ENCODE measurements around the gene DOCK2. TPM values are rescaled to one million over a fixed set of nuclear protein-coding genes. Genes with fewer than 3 reads are reported as not detected.

Gene DOCK2
- total RNA-seq, 1 experiment from 2014 or later = 3.3 TPM

- no peak for DNase-seq
- Histone ChIP-seq H3K36me3 (replicated peaks; ENCODE audit: control insufficient read depth, insufficient read depth, low read length) (no peaks in the 10 kb centered on the region), H3K4me3 (ENCODE audit: insufficient read depth, low read depth, low read length) (no peak overlapping the region), H3K27me3 (ENCODE audit: control insufficient read depth, insufficient read depth, low read length) (no peaks in the 10 kb centered on the region)
Measured at GRCh38 chr5:170095646-170096045, 458.6 kb downstream of the DOCK2 start.

GRCh38 chr5:170097934-170098333 is 460.9 kb downstream of the DOCK2 start:
- no peak overlapping the region for H3K4me3 ChIP-seq (ENCODE audit: insufficient read depth, low read depth, low read length)
- DNase-seq = no peak
- H3K36me3 ChIP-seq (replicated peaks; ENCODE audit: control insufficient read depth, insufficient read depth, low read length) = no peaks in the 10 kb centered on the region
- no peaks in the 10 kb centered on the region for H3K27me3 ChIP-seq (ENCODE audit: control insufficient read depth, insufficient read depth, low read length)

- Histone ChIP-seq H3K27me3 (ENCODE audit: control insufficient read depth, insufficient read depth, low read length) (no peaks in the 10 kb centered on the region), H3K36me3 (replicated peaks; ENCODE audit: control insufficient read depth, insufficient read depth, low read length) (no peaks in the 10 kb centered on the region), H3K4me3 (ENCODE audit: insufficient read depth, low read depth, low read length) (no peak overlapping the region)
- DNase-seq = peak; percentile 81
Measured at GRCh38 chr5:170100066-170100943, 463.2 kb downstream of the DOCK2 start.

- Histone ChIP-seq H3K36me3 (replicated peaks; ENCODE audit: control insufficient read depth, insufficient read depth, low read length) (no peaks in the 10 kb centered on the region), H3K4me3 (ENCODE audit: insufficient read depth, low read depth, low read length) (no peak overlapping the region), H3K27me3 (ENCODE audit: control insufficient read depth, insufficient read depth, low read length) (peaks cover 2% of the 10 kb centered on the region)
- DNase-seq = no peak
Measured at GRCh38 chr5:170103447-170103846, 466.4 kb downstream of the DOCK2 start.

GRCh38 chr5:170104299-170104698 is 467.2 kb downstream of the DOCK2 start:
- H3K27me3 ChIP-seq (ENCODE audit: control insufficient read depth, insufficient read depth, low read length) = peaks cover 2% of the 10 kb centered on the region
- DNase-seq = no peak
- H3K4me3 ChIP-seq (ENCODE audit: insufficient read depth, low read depth, low read length) = no peak overlapping the region
- H3K36me3 ChIP-seq (replicated peaks; ENCODE audit: control insufficient read depth, insufficient read depth, low read length) = no peaks in the 10 kb centered on the region

- Histone ChIP-seq H3K36me3 (replicated peaks; ENCODE audit: control insufficient read depth, insufficient read depth, low read length) (no peaks in the 10 kb centered on the region), H3K27me3 (ENCODE audit: control insufficient read depth, insufficient read depth, low read length) (peaks cover 2% of the 10 kb centered on the region), H3K4me3 (ENCODE audit: insufficient read depth, low read depth, low read length) (no peak overlapping the region)
- no peak for DNase-seq
Measured at GRCh38 chr5:170104710-170105109, 467.6 kb downstream of the DOCK2 start.

GRCh38 chr5:170105642-170106611 is 468.9 kb downstream of the DOCK2 start, which contains the start of gene FOXI1:
Gene FOXI1, plus strand, starts transcription at chr5:170105897. Its CDS starts 61 bp downstream, at chr5:170105958.
- DNase-seq = peak; percentile 56
- peaks cover 2% of the 10 kb centered on the region for H3K27me3 ChIP-seq (ENCODE audit: control insufficient read depth, insufficient read depth, low read length)
- no peaks in the 10 kb centered on the region for H3K36me3 ChIP-seq (replicated peaks; ENCODE audit: control insufficient read depth, insufficient read depth, low read length)
- H3K4me3 ChIP-seq (ENCODE audit: insufficient read depth, low read depth, low read length) = no peak within 1 kb of the TSS

- no peak for DNase-seq
- Histone ChIP-seq H3K27me3 (ENCODE audit: control insufficient read depth, insufficient read depth, low read length) (peaks cover 2% of the 10 kb centered on the region), H3K36me3 (replicated peaks; ENCODE audit: control insufficient read depth, insufficient read depth, low read length) (no peaks in the 10 kb centered on the region), H3K4me3 (ENCODE audit: insufficient read depth, low read depth, low read length) (no peak overlapping the region)
Measured at GRCh38 chr5:170107674-170108073, 470.6 kb downstream of the DOCK2 start.

- DNase-seq = no peak
- Histone ChIP-seq H3K27me3 (ENCODE audit: control insufficient read depth, insufficient read depth, low read length) (peaks cover 2% of the 10 kb centered on the region), H3K36me3 (replicated peaks; ENCODE audit: control insufficient read depth, insufficient read depth, low read length) (no peaks in the 10 kb centered on the region), H3K4me3 (ENCODE audit: insufficient read depth, low read depth, low read length) (no peak overlapping the region)
Measured at GRCh38 chr5:170108266-170108785, 471.3 kb downstream of the DOCK2 start.

GRCh38 chr5:170109059-170110031 is 472.3 kb downstream of the DOCK2 start:
- DNase-seq = peak; percentile 50
- H3K4me3 ChIP-seq (ENCODE audit: insufficient read depth, low read depth, low read length) = no peak overlapping the region
- H3K36me3 ChIP-seq (replicated peaks; ENCODE audit: control insufficient read depth, insufficient read depth, low read length) = no peaks in the 10 kb centered on the region
- H3K27me3 ChIP-seq (ENCODE audit: control insufficient read depth, insufficient read depth, low read length) = peaks cover 2% of the 10 kb centered on the region

GRCh38 chr5:170110403-170111087 is 473.5 kb downstream of the DOCK2 start:
- Histone ChIP-seq H3K27me3 (ENCODE audit: control insufficient read depth, insufficient read depth, low read length) (peaks cover 2% of the 10 kb centered on the region), H3K36me3 (replicated peaks; ENCODE audit: control insufficient read depth, insufficient read depth, low read length) (no peaks in the 10 kb centered on the region), H3K4me3 (ENCODE audit: insufficient read depth, low read depth, low read length) (no peak overlapping the region)
- no peak for DNase-seq

- Histone ChIP-seq H3K36me3 (replicated peaks; ENCODE audit: control insufficient read depth, insufficient read depth, low read length) (no peaks in the 10 kb centered on the region), H3K4me3 (ENCODE audit: insufficient read depth, low read depth, low read length) (no peak overlapping the region), H3K27me3 (ENCODE audit: control insufficient read depth, insufficient read depth, low read length) (peaks cover 2% of the 10 kb centered on the region)
- DNase-seq = no peak
Measured at GRCh38 chr5:170111088-170111785, 474.2 kb downstream of the DOCK2 start.
